Kidney (tissue), 14 donors: Measurements from ENCODE around the gene PLEKHA6. TPM values are rescaled to one million over a fixed set of nuclear protein-coding genes. Genes with fewer than 3 reads are reported as not detected.

ENCODE experiments used
- DNase-seq, 5 donors: peaks; one replicate each; pipeline ENCODE4 v3.0.0-alpha.2; 2013 to 2020
- FAIRE-seq: peaks from 2 replicates; lab custom pipeline; 2012; peaks lifted over from hg19 to GRCh38; lab: Jason Lieb, UNC
- H3K27ac ChIP-seq, 2 donors: one replicate each; pipeline ENCODE4 v1.7.0; 2013; ENCODE audit warnings: low read depth in 2 of 2, low read length in 2 of 2, inconsistent platforms in 1 of 2
- H3K27me3 ChIP-seq: one replicate; pipeline ENCODE4 v1.7.1; 2013; ENCODE audit warnings: low read length, inconsistent platforms; ENCODE audit not compliant: control insufficient read depth, insufficient read depth
- H3K36me3 ChIP-seq, 3 donors: one replicate each; pipeline versions ENCODE4 v1.7.0 to v1.7.1; 2013; ENCODE audit warnings: low read length in 3 of 3, control low read depth in 1 of 3, inconsistent platforms in 1 of 3; ENCODE audit not compliant: insufficient read depth in 3 of 3, control insufficient read depth in 2 of 3
- H3K4me1 ChIP-seq, 3 donors: one replicate each; pipeline versions ENCODE4 v1.7.0 to v1.7.1; 2013; ENCODE audit warnings: low read length in 3 of 3, inconsistent platforms in 1 of 3, low read depth in 1 of 3; ENCODE audit not compliant: control insufficient read depth in 2 of 3, insufficient read depth in 2 of 3
- H3K4me3 ChIP-seq, 3 donors: one replicate each; pipeline versions ENCODE4 v1.7.0 to v1.8.1; 2013; ENCODE audit warnings: low read length in 3 of 3, control low read depth in 1 of 3, inconsistent platforms in 1 of 3
- H3K9ac ChIP-seq, 3 donors: one replicate each; pipeline versions ENCODE4 v1.7.0 to v1.7.1; 2013; ENCODE audit warnings: low read length in 3 of 3, control low read depth in 1 of 3, inconsistent platforms in 1 of 3
- H3K9me3 ChIP-seq, 3 donors: one replicate each; pipeline versions ENCODE4 v1.7.0 to v1.7.1; 2013; ENCODE audit warnings: low read length in 3 of 3, control low read depth in 1 of 3, inconsistent platforms in 1 of 3; ENCODE audit not compliant: control insufficient read depth in 2 of 3, insufficient read depth in 1 of 3
- intact Hi-C: fragments of 100-400 bp; cut with DNase I; formaldehyde crosslinking; loops from one replicate; pipeline ENCODE4 v1.11.1; 2022
- polyA plus RNA-seq: library from polyadenylated mRNA; stranded (reverse); fragments of 350-450 nt; fragmentation: Illumina TruSeq; extraction: RNeasy Lipid Tissue Mini Kit (QIAGEN cat#74804); gene quantifications from one replicate; pipeline ENCODE4 v1.2.3, GENCODE V29; 2014; ENCODE audit warnings: low read depth, low replicate concordance; ENCODE audit not compliant: insufficient read depth
- total RNA-seq: library from RNA; stranded (reverse); fragmentation: NEBNext Ultra II Directional; extraction: Animal tissue kit (Norgen Biotek cat#: 25700); gene quantifications from one replicate; pipeline ENCODE4 v1.2.1, GENCODE V29; 2021
- TF ChIP-seq, protein P1 (sequence below): IDR thresholded peaks from 3 replicates; pipeline ENCODE4 v1.5.1; 2012; ENCODE audit warnings: mild to moderate bottlenecking, moderate library complexity, borderline replicate concordance; ENCODE audit not compliant: insufficient read depth; ENCODE audit errors: extremely low read depth
- donor health status: control.
- donor health status: control.
- donor health status: control.
- donor health status: control.
- donor health status: control.
- donor health status: DM: yes; HTN: yes; CAD: no.
- donor health status: Normal renal cell carcinoma (clear cell type).

PLEKHA6 gene
- total and polyA plus RNA-seq, 2 donors from 2014 or later = 17.5 to 65.1 TPM

DNA sequence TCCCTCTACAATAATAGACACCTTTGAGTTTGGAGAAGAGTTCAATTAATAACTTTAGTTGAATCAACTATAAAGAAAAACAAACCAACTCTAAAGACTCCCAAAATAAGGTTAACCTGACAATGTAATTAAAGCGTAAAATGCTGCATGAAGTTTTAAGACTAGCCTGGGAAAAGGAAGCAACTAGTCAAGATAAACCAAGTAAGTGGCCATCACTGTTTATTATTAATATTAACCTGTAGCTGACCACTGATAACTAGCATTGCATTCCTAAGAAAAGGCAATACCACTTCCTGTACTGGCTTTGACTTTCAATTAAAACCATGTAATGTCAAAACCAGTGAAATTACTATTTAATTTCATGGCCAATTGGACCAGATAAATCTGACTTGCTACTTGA is 48.9 kb upstream of the PLEKHA6 start:
- H3K4me1 ChIP-seq = peaks cover 2 to 5% (median 3%) of the 10 kb centered on the region in 3 donors
- peak overlapping the region; percentile 70 to 99 (median 98) for H3K9ac ChIP-seq
- peak overlapping the region; percentile 79 to 98 (median 90) for H3K4me3 ChIP-seq
- peaks cover 4 to 10% (median 7%) of the 10 kb centered on the region in 3 donors for H3K36me3 ChIP-seq
- no peaks in the 10 kb centered on the region for H3K27me3 ChIP-seq
- peak overlapping the region; percentile 44 to 65 for H3K27ac ChIP-seq
- H3K9me3 ChIP-seq = no peaks in the 10 kb centered on the region
- intact Hi-C loops = no loop called here
- FAIRE-seq = no peak
- TF ChIP-seq, protein P1, sequence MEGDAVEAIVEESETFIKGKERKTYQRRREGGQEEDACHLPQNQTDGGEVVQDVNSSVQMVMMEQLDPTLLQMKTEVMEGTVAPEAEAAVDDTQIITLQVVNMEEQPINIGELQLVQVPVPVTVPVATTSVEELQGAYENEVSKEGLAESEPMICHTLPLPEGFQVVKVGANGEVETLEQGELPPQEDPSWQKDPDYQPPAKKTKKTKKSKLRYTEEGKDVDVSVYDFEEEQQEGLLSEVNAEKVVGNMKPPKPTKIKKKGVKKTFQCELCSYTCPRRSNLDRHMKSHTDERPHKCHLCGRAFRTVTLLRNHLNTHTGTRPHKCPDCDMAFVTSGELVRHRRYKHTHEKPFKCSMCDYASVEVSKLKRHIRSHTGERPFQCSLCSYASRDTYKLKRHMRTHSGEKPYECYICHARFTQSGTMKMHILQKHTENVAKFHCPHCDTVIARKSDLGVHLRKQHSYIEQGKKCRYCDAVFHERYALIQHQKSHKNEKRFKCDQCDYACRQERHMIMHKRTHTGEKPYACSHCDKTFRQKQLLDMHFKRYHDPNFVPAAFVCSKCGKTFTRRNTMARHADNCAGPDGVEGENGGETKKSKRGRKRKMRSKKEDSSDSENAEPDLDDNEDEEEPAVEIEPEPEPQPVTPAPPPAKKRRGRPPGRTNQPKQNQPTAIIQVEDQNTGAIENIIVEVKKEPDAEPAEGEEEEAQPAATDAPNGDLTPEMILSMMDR = no peak
- no peak for DNase-seq

DNA sequence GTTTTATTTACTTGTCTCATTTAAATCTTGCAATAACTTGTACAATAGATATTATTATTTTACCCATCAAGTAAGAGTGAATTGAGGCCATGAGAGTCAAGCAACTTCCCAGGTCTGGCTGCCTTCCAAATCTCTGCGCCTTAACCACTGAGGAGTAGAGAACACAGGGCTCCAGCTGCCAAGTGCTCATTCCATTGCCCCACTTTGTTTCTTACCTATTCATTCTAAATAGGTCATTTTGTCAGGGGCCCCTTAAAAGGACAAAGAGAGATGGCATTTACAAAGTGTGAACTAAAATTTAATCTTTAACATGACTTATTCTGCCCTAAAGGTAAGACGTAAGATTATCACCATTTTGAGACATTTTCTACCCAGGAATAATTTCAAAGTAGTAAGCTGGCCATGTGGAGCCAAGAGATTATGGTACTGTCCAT is 48.4 kb upstream of the PLEKHA6 start:
- intact Hi-C loops = no loop called here
- Histone ChIP-seq H3K27me3 (no peaks in the 10 kb centered on the region), H3K4me3 (peak overlapping the region; percentile 79 to 98 (median 90)), H3K36me3 (peaks cover 4 to 10% (median 7%) of the 10 kb centered on the region in 3 donors), H3K9me3 (no peaks in the 10 kb centered on the region), H3K27ac (peak overlapping the region; percentile 44 to 65), H3K4me1 (peaks cover 2 to 5% (median 3%) of the 10 kb centered on the region in 3 donors), H3K9ac (peak overlapping the region; percentile 70 to 99 (median 98))
- DNase-seq = peak in 2 of 5 donors; percentile 53 to 76
- peak; percentile 3 for FAIRE-seq
- TF ChIP-seq, protein P1 = no peak

- TF ChIP-seq, protein P1 = no peak
- Histone ChIP-seq H3K27me3 (no peaks in the 10 kb centered on the region), H3K36me3 (peaks cover 4 to 13% (median 10%) of the 10 kb centered on the region in 3 donors), H3K4me3 (peak overlapping the region; percentile 79 to 98 (median 90)), H3K27ac (no peak overlapping the region), H3K4me1 (peaks cover 2 to 5% (median 3%) of the 10 kb centered on the region in 3 donors), H3K9me3 (no peaks in the 10 kb centered on the region), H3K9ac (peak overlapping the region; percentile 70 to 99 (median 98))
- intact Hi-C loops = no loop called here
- FAIRE-seq (no peak), DNase-seq (no peak)
Observed at GRCh38 chr1:204407295-204407971, 47.7 kb upstream of the PLEKHA6 start.
